HepG2 (cell line): ENCODE data around the gene SIT1. TPM values are rescaled to one million over a fixed set of nuclear protein-coding genes. Genes with fewer than 3 reads are reported as not detected.

ENCODE experiments used
- ATAC-seq: fragments of 200-7000 bp; cut with Tn5 transposase; 3 replicates; pipeline ENCODE4 v1.9.1; 2020; ENCODE audit warnings: mild to moderate bottlenecking, moderate library complexity
- BruUV-seq: library from RNA; stranded (reverse); fragments of 400-500 nt; replicated peaks from 2 replicates; lab custom pipeline; 2021; lab: Mats Ljungman, UMichigan
- CTCF ChIA-PET: fragments of 300-600 bp; formaldehyde crosslinking; extraction: SDS; loops from one replicate; lab custom pipeline; 2021; ENCODE audit warnings: low total read pairs, inconsistent platforms, low intra/inter-chr PET ratio; lab: Yijun Ruan, JAX
- POLR2A ChIA-PET: fragments of 350-600 bp; sonication (Branson Sonifier 250); formaldehyde crosslinking; loops from one replicate; lab custom pipeline; 2020; ENCODE audit warnings: antibody characterized with exemption, inconsistent platforms; lab: Yijun Ruan, JAX
- DNase-seq: peaks from one replicate; pipeline ENCODE4 v3.0.0-alpha.2; 2015; ENCODE audit warnings: low spot score
- FAIRE-seq: peaks from 3 replicates; lab custom pipeline; 2011; peaks lifted over from hg19 to GRCh38; lab: Jason Lieb, UNC
- H2AFZ ChIP-seq: one replicate; pipeline ENCODE4 v1.6.1; 2011; ENCODE audit warnings: low read length, inconsistent platforms
- H3K27ac ChIP-seq: fragments of 300-600 bp; 3 replicates; pipeline ENCODE4 v1.8.0; 2011; ENCODE audit warnings: mixed run types, mild to moderate bottlenecking, mixed read lengths, low read length, inconsistent platforms; ENCODE audit not compliant: insufficient read depth; ENCODE audit errors: extremely low read length
- H3K27me3 ChIP-seq, 2 experiments: fragments of 200-600 bp in 1 of 2; 2 replicates in 1 of 2; 3 replicates in 1 of 2; pipeline versions ENCODE4 v1.6.0 to v1.8.0; 2011; ENCODE audit warnings: low read length in 2 of 2, mild to moderate bottlenecking in 2 of 2, moderate library complexity in 2 of 2, inconsistent platforms in 1 of 2; ENCODE audit not compliant: insufficient read depth in 2 of 2, control insufficient read depth in 1 of 2
- H3K36me3 ChIP-seq, 2 experiments: fragments of 200-600 bp in 1 of 2; replicated peaks in 1 of 2; 2 replicates in 1 of 2; 3 replicates in 1 of 2; pipeline versions ENCODE4 v1.5.1 to v1.8.0; 2011; ENCODE audit warnings: low read length in 2 of 2, inconsistent platforms in 1 of 2; ENCODE audit not compliant: insufficient read depth in 2 of 2, control insufficient read depth in 1 of 2
- H3K4me1 ChIP-seq: 2 replicates; pipeline ENCODE4 v1.5.1; 2012; ENCODE audit warnings: low read length, inconsistent platforms; ENCODE audit not compliant: insufficient read depth
- H3K4me2 ChIP-seq: 2 replicates; pipeline ENCODE4 v1.6.0; 2011; ENCODE audit warnings: low read depth, low read length, inconsistent platforms
- H3K4me3 ChIP-seq, 3 experiments: fragments of 200-600 bp in 1 of 3; sonication (generic), shearing (Covaris generic) in 1 of 3; replicated peaks in 1 of 3; 2 replicates each; pipeline ENCODE4 v1.5.1; 2011 to 2016; ENCODE audit warnings: low read length in 3 of 3, inconsistent platforms in 2 of 3, low read depth in 2 of 3, mild to moderate bottlenecking in 2 of 3, control low read depth in 1 of 3, mixed read lengths in 1 of 3; ENCODE audit not compliant: insufficient read depth in 1 of 3
- H3K79me2 ChIP-seq: one replicate; pipeline ENCODE4 v1.6.1; 2011; ENCODE audit warnings: low read length, inconsistent platforms; ENCODE audit not compliant: insufficient read depth
- H3K9ac ChIP-seq: 2 replicates; pipeline ENCODE4 v1.6.0; 2011; ENCODE audit warnings: mild to moderate bottlenecking, low read depth, low read length, inconsistent platforms; ENCODE audit not compliant: insufficient read depth
- H3K9me3 ChIP-seq: 2 replicates; pipeline ENCODE4 v1.5.1; 2012; ENCODE audit warnings: mild to moderate bottlenecking, low read length
- H4K20me1 ChIP-seq: 2 replicates; pipeline ENCODE4 v1.6.0; 2011; ENCODE audit warnings: inconsistent platforms, mild to moderate bottlenecking, low read length, moderate library complexity; ENCODE audit not compliant: insufficient read depth
- ATF7 ChIP-seq, 2 experiments: fragments of 450-650 bp in 1 of 2; sonication (generic) in 1 of 2; formaldehyde crosslinking in 1 of 2; IDR thresholded peaks; 2 replicates each; pipeline versions ENCODE4 v1.4.0 to v1.6.1; 2016 to 2020; ENCODE audit warnings: antibody characterized with exemption in 1 of 2, mild to moderate bottlenecking in 1 of 2, missing genetic modification reagents in 1 of 2
- GATA4 ChIP-seq: sonication (generic); IDR thresholded peaks from 2 replicates; pipeline ENCODE4 v1.6.1; 2016; ENCODE audit warnings: antibody characterized with exemption, low read depth, borderline replicate concordance
- HNRNPH1 ChIP-seq: fragments of 200-400 bp; formaldehyde crosslinking; optimal IDR thresholded peaks from 2 replicates; pipeline ENCODE3; 2017; ENCODE audit warnings: mild to moderate bottlenecking, low read depth, low read length
- MIER3 ChIP-seq: IDR thresholded peaks from 2 replicates; pipeline ENCODE4 v1.6.1; 2016; ENCODE audit warnings: missing compliant biosample characterization, borderline replicate concordance
- MTA1 ChIP-seq: sonication (generic); formaldehyde crosslinking; IDR thresholded peaks from 2 replicates; pipeline ENCODE4 v1.4.0; 2020; ENCODE audit warnings: missing genetic modification reagents, mild to moderate bottlenecking, borderline replicate concordance
- TERF1 ChIP-seq: sonication (generic); formaldehyde crosslinking; IDR thresholded peaks from 2 replicates; pipeline ENCODE4 v1.8.0; 2022; ENCODE audit warnings: mild to moderate bottlenecking, missing genetic modification reagents, moderate library complexity
- ZFP41 ChIP-seq: sonication (generic); formaldehyde crosslinking; IDR thresholded peaks from 2 replicates; pipeline ENCODE4 v1.4.0; 2020; ENCODE audit warnings: mild to moderate bottlenecking, missing genetic modification reagents, borderline replicate concordance
- ZNF512B ChIP-seq: sonication (generic); formaldehyde crosslinking; IDR thresholded peaks from 2 replicates; pipeline ENCODE4 v1.5.1; 2020; ENCODE audit warnings: missing genetic modification reagents, mild to moderate bottlenecking, borderline replicate concordance
- ZNF839 ChIP-seq: sonication (generic); formaldehyde crosslinking; IDR thresholded peaks from 2 replicates; pipeline ENCODE4 v1.4.0; 2020; ENCODE audit warnings: missing genetic modification reagents, mild to moderate bottlenecking, borderline replicate concordance
- WGBS: methylation state at CpG from one replicate; pipeline ENCODE4 v1.1.6; 2017; ENCODE audit warnings: low lambda C conversion rate; 5-methylcytosine and 5-hydroxymethylcytosine counted together
- in situ Hi-C: cut with HindIII; loops from 2 replicates; pipeline ENCODE4 v1.10.0; 2017; ENCODE audit warnings: low pct_unique_long_range_greater_than_20kb; ENCODE audit not compliant: extremely low pct_ligation_motif_present
- intact Hi-C: fragments of 100-400 bp; cut with micrococcal nuclease; formaldehyde crosslinking; loops from one replicate; pipeline ENCODE4 v1.10.0; 2022; ENCODE audit not compliant: unreplicated experiment
- polyA plus RNA-seq, 8 experiments: library from polyadenylated mRNA; depleted of rRNA in 3 of 8; stranded (reverse) in 7 of 8; unstranded in 1 of 8; fragments of >200 nt; fragmentation: Illumina TruSeq in 4 of 8; extraction: Trizol in 4 of 8; gene quantifications; 2 replicates each; pipeline versions ENCODE4 v1.2.1 to v1.2.3, GENCODE V29; 2011 to 2016; ENCODE audit warnings: low read depth in 4 of 8, missing spikeins in 1 of 8, mixed read lengths in 1 of 8; ENCODE audit not compliant: insufficient read depth in 1 of 8
- total RNA-seq, 5 experiments: library from RNA; depleted of rRNA; stranded (reverse); fragments of >200 nt; fragmentation: Illumina TruSeq; extraction: Trizol; gene quantifications; 2 replicates each; pipeline ENCODE4 v1.2.3, GENCODE V29; 2016; ENCODE audit warnings: low read depth in 1 of 5

The SIT1 gene
- total and polyA plus RNA-seq, 2 of the 13 experiments (the other 11 are each of a cell fraction or from before 2014, with no cell fraction given) = 0.09 to 6.7 TPM

- WGBS = 89% methylated on average over 10 of the region's 10 CpGs
- Histone ChIP-seq H3K27me3 (no peaks in the 10 kb centered on the region), H3K27ac (no peak overlapping the region), H3K36me3 (no peaks in the 10 kb centered on the region), H3K9me3 (no peaks in the 10 kb centered on the region), H4K20me1 (no peaks in the 10 kb centered on the region), H2AFZ (no peak overlapping the region), H3K4me3 (no peak overlapping the region), H3K9ac (no peak overlapping the region), H3K79me2 (no peaks in the 10 kb centered on the region), H3K4me1 (peaks cover 28% of the 10 kb centered on the region), H3K4me2 (no peak overlapping the region)
- CTCF ChIA-PET = no interaction called here
- BruUV-seq = no TSS peak
- DNase-seq (no peak), ATAC-seq (no peak), FAIRE-seq (no peak)
- TF ChIP-seq ATF7 (IDR thresholded peaks at IDR 0.05) (0 out of 2 replicates have a peak, but pooled peaks have one; percentile 5), ATF7 (CRISPR knock-in tag; IDR thresholded peaks at IDR 0.05) (no peak), TERF1 (no peak)
- in situ Hi-C loops (no loop called here), intact Hi-C loops (no loop called here)
- POLR2A ChIA-PET = no interaction called here
Observed at GRCh38 chr9:35682520-35683315, 32.0 kb upstream of the SIT1 start.

- ATAC-seq (no peak), DNase-seq (no peak), FAIRE-seq (no peak)
- intact Hi-C loops (no loop called here), in situ Hi-C loops (no loop called here)
- Histone ChIP-seq H3K4me1 (peaks cover 22% of the 10 kb centered on the region), H3K27ac (no peak overlapping the region), H3K4me2 (no peak overlapping the region), H3K9ac (no peak overlapping the region), H3K36me3 (no peaks in the 10 kb centered on the region), H3K9me3 (no peaks in the 10 kb centered on the region), H4K20me1 (no peaks in the 10 kb centered on the region), H2AFZ (no peak overlapping the region), H3K79me2 (no peaks in the 10 kb centered on the region), H3K27me3 (no peaks in the 10 kb centered on the region), H3K4me3 (no peak overlapping the region)
- CTCF ChIA-PET = no interaction called here
- 81% methylated on average over 6 of the region's 6 CpGs for WGBS
- BruUV-seq = no TSS peak
- no peak for TF ChIP-seq ZNF839 (CRISPR knock-in tag)
- TF ChIP-seq HNRNPH1 = no peak
- TF ChIP-seq ZFP41 (CRISPR knock-in tag) = no peak
- no peak for TF ChIP-seq MTA1 (CRISPR knock-in tag)
- no peak for TF ChIP-seq MIER3
- no peak for TF ChIP-seq ZNF512B
- TF ChIP-seq GATA4 = no peak
- POLR2A ChIA-PET = no interaction called here
Observed at GRCh38 chr9:35682051-35682450, 31.3 kb upstream of the SIT1 start.
